Liver (tissue), 10 donors: ENCODE measurements around the gene HSF4. TPM values are rescaled to one million over a fixed set of nuclear protein-coding genes. Genes with fewer than 3 reads are reported as not detected.
A peak's percentile ranks its signal among the peaks of the same experiment; 100 is the strongest.

Experiments used
- DNase-seq: peaks from one replicate; pipeline ENCODE4 v3.0.0-alpha.2; 2017; ENCODE audit warnings: low spot score
- H3K27ac ChIP-seq, 2 donors: one replicate each; pipeline ENCODE4 v1.7.0; 2013; ENCODE audit warnings: inconsistent platforms in 2 of 2, low read length in 2 of 2, control low read depth in 1 of 2, low read depth in 1 of 2, mild to moderate bottlenecking in 1 of 2
- H3K27me3 ChIP-seq, 4 donors: one replicate each; pipeline versions ENCODE4 v1.6.1 to v1.7.0; 2013; ENCODE audit warnings: low read length in 3 of 4, inconsistent platforms in 1 of 4, mild to moderate bottlenecking in 1 of 4, moderate library complexity in 1 of 4; ENCODE audit not compliant: control insufficient read depth in 4 of 4, insufficient read depth in 4 of 4
- H3K36me3 ChIP-seq, 4 donors: one replicate each; pipeline versions ENCODE4 v1.6.1 to v1.7.0; 2013; ENCODE audit warnings: low read length in 3 of 4, mild to moderate bottlenecking in 3 of 4, low read depth in 1 of 4, moderate library complexity in 1 of 4; ENCODE audit not compliant: control insufficient read depth in 4 of 4, insufficient read depth in 3 of 4
- H3K4me1 ChIP-seq, 4 donors: one replicate each; pipeline versions ENCODE4 v1.6.1 to v1.7.0; 2013; ENCODE audit warnings: low read length in 3 of 4, mild to moderate bottlenecking in 3 of 4, moderate library complexity in 1 of 4; ENCODE audit not compliant: control insufficient read depth in 4 of 4, insufficient read depth in 4 of 4
- H3K4me3 ChIP-seq, 3 donors: one replicate each; pipeline versions ENCODE4 v1.6.1 to v1.7.0; 2013; ENCODE audit warnings: low read length in 3 of 3, control low read depth in 1 of 3, low read depth in 1 of 3, mild to moderate bottlenecking in 1 of 3
- H3K9ac ChIP-seq, 2 donors: one replicate each; pipeline ENCODE4 v1.7.0; 2013; ENCODE audit warnings: low read length in 2 of 2, mild to moderate bottlenecking in 2 of 2, moderate library complexity in 2 of 2, control low read depth in 1 of 2, low read depth in 1 of 2
- H3K9me3 ChIP-seq, 4 donors: one replicate each; pipeline versions ENCODE4 v1.6.1 to v1.7.0; 2013; ENCODE audit warnings: low read length in 3 of 4; ENCODE audit not compliant: control insufficient read depth in 4 of 4
- ATF3 ChIP-seq: IDR thresholded peaks from 2 replicates; pipeline ENCODE4 v1.6.1; 2016; ENCODE audit warnings: antibody characterized with exemption
- EGR1 ChIP-seq, 2 donors: IDR thresholded peaks; 2 replicates each; pipeline ENCODE4 v1.6.1; 2016 to 2018; ENCODE audit warnings: antibody characterized with exemption in 2 of 2, low read depth in 2 of 2
- FOXA1 ChIP-seq: IDR thresholded peaks from 2 replicates; pipeline ENCODE4 v1.6.1; 2016; ENCODE audit warnings: antibody characterized with exemption
- FOXA2 ChIP-seq: IDR thresholded peaks from 2 replicates; pipeline ENCODE4 v1.6.1; 2016; ENCODE audit warnings: antibody characterized with exemption
- HNF4A ChIP-seq, 2 donors: conservative IDR thresholded peaks; 2 replicates each; pipeline ENCODE4 v1.6.1; 2016; ENCODE audit warnings: antibody characterized with exemption in 2 of 2, mild to moderate bottlenecking in 2 of 2
- HNF4G ChIP-seq: IDR thresholded peaks from 2 replicates; pipeline ENCODE4 v1.6.1; 2016; ENCODE audit warnings: antibody characterized with exemption
- JUND ChIP-seq, 2 donors: IDR thresholded peaks; 2 replicates each; pipeline ENCODE4 v1.6.1; 2016; ENCODE audit warnings: antibody characterized with exemption in 2 of 2
- MAX ChIP-seq: IDR thresholded peaks from 2 replicates; pipeline ENCODE4 v1.6.1; 2016; ENCODE audit warnings: antibody characterized with exemption
- NR2F2 ChIP-seq: IDR thresholded peaks from 2 replicates; pipeline ENCODE4 v1.6.1; 2016; ENCODE audit warnings: antibody characterized with exemption
- RAD21 ChIP-seq, 2 donors: IDR thresholded peaks; 2 replicates each; pipeline ENCODE4 v1.6.1; 2016; ENCODE audit warnings: antibody characterized with exemption in 2 of 2, mild to moderate bottlenecking in 2 of 2
- REST ChIP-seq: IDR thresholded peaks from 2 replicates; pipeline ENCODE4 v1.6.1; 2016; ENCODE audit warnings: antibody characterized with exemption, mild to moderate bottlenecking
- RXRA ChIP-seq, 2 donors: IDR thresholded peaks; 2 replicates each; pipeline ENCODE4 v1.6.1; 2017 to 2018; ENCODE audit warnings: antibody characterized with exemption in 2 of 2, mild to moderate bottlenecking in 1 of 2
- SP1 ChIP-seq: IDR thresholded peaks from 2 replicates; pipeline ENCODE4 v1.6.1; 2018; ENCODE audit warnings: antibody characterized with exemption, mild to moderate bottlenecking
- TAF1 ChIP-seq: conservative IDR thresholded peaks from 2 replicates; pipeline ENCODE4 v1.6.1; 2016; ENCODE audit warnings: antibody characterized with exemption, mild to moderate bottlenecking
- YY1 ChIP-seq: IDR thresholded peaks from 2 replicates; pipeline ENCODE4 v1.6.1; 2016; ENCODE audit warnings: antibody characterized with exemption, mild to moderate bottlenecking
- WGBS: extraction: QIAGEN DNeasy Blood & Tissue Kit; methylation state at CpG from one replicate; pipeline ENCODE4 v1.1.7; 2013; 5-methylcytosine and 5-hydroxymethylcytosine counted together
- polyA plus RNA-seq, 2 donors: library from polyadenylated mRNA; stranded (reverse) in 1 of 2; unstranded in 1 of 2; fragments of 200-250 nt in 1 of 2; fragments of >200 nt in 1 of 2; fragmentation: Nextera tagmentation in 1 of 2; extraction: Ambion mirVana in 1 of 2; gene quantifications; one replicate each; pipeline versions ENCODE4 v1.2.1 to v1.2.3, GENCODE V29; 2013 to 2015
- small RNA-seq: library from RNA; depleted of rRNA; stranded (forward); fragments of <200 nt; gene quantifications from one replicate; pipeline ENCODE3, GENCODE V24; 2014
- total RNA-seq, 2 donors: library from RNA; depleted of rRNA; stranded (reverse); fragments of >200 nt; gene quantifications; one replicate each; pipeline ENCODE4 v1.2.3, GENCODE V29; 2014
- TF ChIP-seq, protein P1 (sequence below): fragments of 150-350 bp; IDR thresholded peaks from 2 replicates; pipeline ENCODE4 v1.5.1; 2017; ENCODE audit warnings: improper control_type of control experiment, low read depth, low read length; ENCODE audit not compliant: missing input control
- TF ChIP-seq, protein P2 (sequence below): IDR thresholded peaks from 2 replicates; pipeline ENCODE4 v1.6.1; 2016; ENCODE audit warnings: antibody characterized with exemption
- donor health status: healthy.
- donor health status: healthy.
- donor health status: healthy.
- donor health status: healthy.
- donor health status: healthy.

Gene HSF4
- total and polyA plus RNA-seq, 4 donors = 0.42 to 5.1 (median 4.3) TPM

GRCh38 chr16:67216612-67217490, 52.3 kb downstream of the HSF4 start:
- 73% methylated on average over 18 of the region's 18 CpGs for WGBS
- Histone ChIP-seq H3K4me3 (no peak overlapping the region), H3K9ac (no peak overlapping the region), H3K9me3 (no peaks in the 10 kb centered on the region), H3K4me1 (peaks cover 4 to 28% (median 20%) of the 10 kb centered on the region in 4 donors), H3K27me3 (no peaks in the 10 kb centered on the region), H3K27ac (no peak overlapping the region), H3K36me3 (no peaks in the 10 kb centered on the region)
- no peak for DNase-seq
- TF ChIP-seq ATF3 = no peak
- TF ChIP-seq TAF1 = no peak
- TF ChIP-seq YY1 = no peak
- no peak for TF ChIP-seq RXRA (IDR thresholded peaks at IDR 0.05)
- TF ChIP-seq, protein P1, sequence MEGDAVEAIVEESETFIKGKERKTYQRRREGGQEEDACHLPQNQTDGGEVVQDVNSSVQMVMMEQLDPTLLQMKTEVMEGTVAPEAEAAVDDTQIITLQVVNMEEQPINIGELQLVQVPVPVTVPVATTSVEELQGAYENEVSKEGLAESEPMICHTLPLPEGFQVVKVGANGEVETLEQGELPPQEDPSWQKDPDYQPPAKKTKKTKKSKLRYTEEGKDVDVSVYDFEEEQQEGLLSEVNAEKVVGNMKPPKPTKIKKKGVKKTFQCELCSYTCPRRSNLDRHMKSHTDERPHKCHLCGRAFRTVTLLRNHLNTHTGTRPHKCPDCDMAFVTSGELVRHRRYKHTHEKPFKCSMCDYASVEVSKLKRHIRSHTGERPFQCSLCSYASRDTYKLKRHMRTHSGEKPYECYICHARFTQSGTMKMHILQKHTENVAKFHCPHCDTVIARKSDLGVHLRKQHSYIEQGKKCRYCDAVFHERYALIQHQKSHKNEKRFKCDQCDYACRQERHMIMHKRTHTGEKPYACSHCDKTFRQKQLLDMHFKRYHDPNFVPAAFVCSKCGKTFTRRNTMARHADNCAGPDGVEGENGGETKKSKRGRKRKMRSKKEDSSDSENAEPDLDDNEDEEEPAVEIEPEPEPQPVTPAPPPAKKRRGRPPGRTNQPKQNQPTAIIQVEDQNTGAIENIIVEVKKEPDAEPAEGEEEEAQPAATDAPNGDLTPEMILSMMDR = no peak
- no peak for TF ChIP-seq SP1
- TF ChIP-seq, protein P2, sequence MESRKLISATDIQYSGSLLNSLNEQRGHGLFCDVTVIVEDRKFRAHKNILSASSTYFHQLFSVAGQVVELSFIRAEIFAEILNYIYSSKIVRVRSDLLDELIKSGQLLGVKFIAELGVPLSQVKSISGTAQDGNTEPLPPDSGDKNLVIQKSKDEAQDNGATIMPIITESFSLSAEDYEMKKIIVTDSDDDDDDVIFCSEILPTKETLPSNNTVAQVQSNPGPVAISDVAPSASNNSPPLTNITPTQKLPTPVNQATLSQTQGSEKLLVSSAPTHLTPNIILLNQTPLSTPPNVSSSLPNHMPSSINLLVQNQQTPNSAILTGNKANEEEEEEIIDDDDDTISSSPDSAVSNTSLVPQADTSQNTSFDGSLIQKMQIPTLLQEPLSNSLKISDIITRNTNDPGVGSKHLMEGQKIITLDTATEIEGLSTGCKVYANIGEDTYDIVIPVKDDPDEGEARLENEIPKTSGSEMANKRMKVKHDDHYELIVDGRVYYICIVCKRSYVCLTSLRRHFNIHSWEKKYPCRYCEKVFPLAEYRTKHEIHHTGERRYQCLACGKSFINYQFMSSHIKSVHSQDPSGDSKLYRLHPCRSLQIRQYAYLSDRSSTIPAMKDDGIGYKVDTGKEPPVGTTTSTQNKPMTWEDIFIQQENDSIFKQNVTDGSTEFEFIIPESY = no peak
- TF ChIP-seq REST = no peak
- TF ChIP-seq HNF4G = no peak
- no peak for TF ChIP-seq MAX
- TF ChIP-seq HNF4A (conservative IDR thresholded peaks at IDR 0.05) = no peak
- no peak for TF ChIP-seq FOXA1
- TF ChIP-seq JUND (IDR thresholded peaks at IDR 0.05) = no peak
- no peak for TF ChIP-seq FOXA2
- TF ChIP-seq NR2F2 = peak; percentile 60
- TF ChIP-seq EGR1 (IDR thresholded peaks at IDR 0.05; ENCODE audit: low read depth in 2 of 2) = no peak
- TF ChIP-seq RAD21 (IDR thresholded peaks at IDR 0.05) = peak in 1 of 2 donors; percentile 32

Small RNAs within 50 kb of the gene (small RNA-seq; reads per million reads assigned to genes)
- 2.3 reads per million, percentile 88 among the genes with 10 or more reads in this experiment for gene MIR328

Other genes with a start within 250 kb of the HSF4 start
- gene CDH16, start 245.9 kb upstream of the HSF4 start, total RNA-seq = under 1 TPM in 1 of 2 donors, not detected in 1; 0.56 TPM
- gene CDH16, start 245.9 kb upstream of the HSF4 start, polyA plus RNA-seq = not detected
- under 1 TPM; 0.14 to 0.50 TPM for gene RRAD, start 239.2 kb upstream of the HSF4 start, total RNA-seq
- gene RRAD, start 239.2 kb upstream of the HSF4 start, polyA plus RNA-seq = under 1 TPM; 0.58 to 0.61 TPM
- 10 to 100 TPM; 51.1 to 52.5 TPM for gene CIAO2B, start 230.3 kb upstream of the HSF4 start, total RNA-seq
- 100 to 1,000 TPM; 120 TPM for gene CIAO2B, start 230.3 kb upstream of the HSF4 start, polyA plus RNA-seq
- 100 to 1,000 TPM in 1 of 2 donors, 10 to 100 TPM in 1; 21.2 to 200 TPM for gene CES2, start 229.2 kb upstream of the HSF4 start, total RNA-seq
- gene CES2, start 229.2 kb upstream of the HSF4 start, polyA plus RNA-seq = 100 to 1,000 TPM; 173 to 190 TPM
- gene CES3, start 203.5 kb upstream of the HSF4 start, total RNA-seq = 10 to 100 TPM in 1 of 2 donors, under 1 TPM in 1; 0.19 to 28.3 TPM
- gene CES3, start 203.5 kb upstream of the HSF4 start, polyA plus RNA-seq = 10 to 100 TPM; 12.3 to 12.7 TPM
- 10 to 100 TPM in 1 of 2 donors, 1 to 10 TPM in 1; 1.6 to 20.5 TPM for gene CES4A, start 176.2 kb upstream of the HSF4 start, total RNA-seq
- 10 to 100 TPM in 1 of 2 donors, 1 to 10 TPM in 1; 5.4 to 17.1 TPM for gene CES4A, start 176.2 kb upstream of the HSF4 start, polyA plus RNA-seq
- 10 to 100 TPM; 14.4 to 19.3 TPM for gene CBFB, start 135.6 kb upstream of the HSF4 start, total RNA-seq
- 1 to 10 TPM; 6.8 to 8.0 TPM for gene CBFB, start 135.6 kb upstream of the HSF4 start, polyA plus RNA-seq
- gene PHAF1, start 54.8 kb upstream of the HSF4 start, total RNA-seq = 10 to 100 TPM; 29.1 to 42.4 TPM
- 10 to 100 TPM; 26.6 to 27.7 TPM for gene PHAF1, start 54.8 kb upstream of the HSF4 start, polyA plus RNA-seq
- gene B3GNT9, start 13.7 kb upstream of the HSF4 start, total RNA-seq = 1 to 10 TPM; 1.2 to 2.3 TPM
- gene B3GNT9, start 13.7 kb upstream of the HSF4 start, polyA plus RNA-seq = 1 to 10 TPM in 1 of 2 donors, under 1 TPM in 1; 0.43 to 1.6 TPM
- gene TRADD, start 4.8 kb upstream of the HSF4 start, total RNA-seq = 10 to 100 TPM in 1 of 2 donors, 1 to 10 TPM in 1; 5.7 to 10.5 TPM
- gene TRADD, start 4.8 kb upstream of the HSF4 start, polyA plus RNA-seq = 10 to 100 TPM in 1 of 2 donors, 1 to 10 TPM in 1; 9.7 to 10.8 TPM
- 1 to 10 TPM; 1.4 to 9.2 TPM for gene FBXL8, start 4.8 kb upstream of the HSF4 start, total RNA-seq
- gene FBXL8, start 4.8 kb upstream of the HSF4 start, polyA plus RNA-seq = 1 to 10 TPM; 6.1 to 6.2 TPM
- 1 to 10 TPM; 3.0 to 9.9 TPM for gene NOL3, start 5.8 kb downstream of the HSF4 start, total RNA-seq
- 10 to 100 TPM; 11.4 to 18.0 TPM for gene NOL3, start 5.8 kb downstream of the HSF4 start, polyA plus RNA-seq
- gene MATCAP1, start 19.2 kb downstream of the HSF4 start, total RNA-seq = 1 to 10 TPM; 2.7 to 4.8 TPM
- gene MATCAP1, start 19.2 kb downstream of the HSF4 start, polyA plus RNA-seq = 1 to 10 TPM; 1.5 to 3.8 TPM
- gene EXOC3L1, start 25.4 kb downstream of the HSF4 start, total RNA-seq = 1 to 10 TPM; 2.2 to 3.3 TPM
- gene EXOC3L1, start 25.4 kb downstream of the HSF4 start, polyA plus RNA-seq = 1 to 10 TPM; 1.1 to 3.7 TPM
- gene E2F4, start 27.4 kb downstream of the HSF4 start, total RNA-seq = 100 to 1,000 TPM in 1 of 2 donors, 10 to 100 TPM in 1; 39.2 to 107 TPM
- gene E2F4, start 27.4 kb downstream of the HSF4 start, polyA plus RNA-seq = 10 to 100 TPM; 18.1 to 20.7 TPM
- gene ELMO3, start 34.4 kb downstream of the HSF4 start, total RNA-seq = 1 to 10 TPM; 3.8 TPM
- gene ELMO3, start 34.4 kb downstream of the HSF4 start, polyA plus RNA-seq = 1 to 10 TPM; 1.7 to 2.5 TPM
- 10 to 100 TPM; 22.3 to 42.2 TPM for gene TMEM208, start 62.4 kb downstream of the HSF4 start, total RNA-seq
- gene TMEM208, start 62.4 kb downstream of the HSF4 start, polyA plus RNA-seq = 100 to 1,000 TPM in 1 of 2 donors, 10 to 100 TPM in 1; 98.2 to 140 TPM
- gene FHOD1, start 82.7 kb downstream of the HSF4 start, total RNA-seq = 1 to 10 TPM; 5.4 to 6.4 TPM
- 1 to 10 TPM; 2.2 to 2.9 TPM for gene FHOD1, start 82.7 kb downstream of the HSF4 start, polyA plus RNA-seq
- gene SLC9A5, start 84.2 kb downstream of the HSF4 start, total RNA-seq = under 1 TPM; 0.05 to 0.25 TPM
- under 1 TPM in 1 of 2 donors, not detected in 1; 0.09 TPM for gene SLC9A5, start 84.2 kb downstream of the HSF4 start, polyA plus RNA-seq
- gene PLEKHG4, start 114.8 kb downstream of the HSF4 start, total RNA-seq = 1 to 10 TPM; 1.1 to 2.6 TPM
- gene PLEKHG4, start 114.8 kb downstream of the HSF4 start, polyA plus RNA-seq = under 1 TPM; 0.21 to 0.28 TPM
- under 1 TPM in 1 of 2 donors, not detected in 1; 0.28 TPM for gene KCTD19, start 162.0 kb downstream of the HSF4 start, total RNA-seq
- gene KCTD19, start 162.0 kb downstream of the HSF4 start, polyA plus RNA-seq = not detected
- gene LRRC36, start 162.1 kb downstream of the HSF4 start, total RNA-seq = under 1 TPM in 1 of 2 donors, not detected in 1; 0.08 TPM
- gene LRRC36, start 162.1 kb downstream of the HSF4 start, polyA plus RNA-seq = not detected
- under 1 TPM; 0.28 to 0.84 TPM for gene TPPP3, start 228.8 kb downstream of the HSF4 start, total RNA-seq
- under 1 TPM; 0.35 to 0.75 TPM for gene TPPP3, start 228.8 kb downstream of the HSF4 start, polyA plus RNA-seq